SKM-1 (cell line): ENCODE results near the gene EHD3.

Experiments
- DNase-seq: peaks from one replicate; lab custom pipeline; 2025; ENCODE audit not compliant: unreplicated experiment; lab: John Stamatoyannopoulos, UW

The EHD3 gene

DNA sequence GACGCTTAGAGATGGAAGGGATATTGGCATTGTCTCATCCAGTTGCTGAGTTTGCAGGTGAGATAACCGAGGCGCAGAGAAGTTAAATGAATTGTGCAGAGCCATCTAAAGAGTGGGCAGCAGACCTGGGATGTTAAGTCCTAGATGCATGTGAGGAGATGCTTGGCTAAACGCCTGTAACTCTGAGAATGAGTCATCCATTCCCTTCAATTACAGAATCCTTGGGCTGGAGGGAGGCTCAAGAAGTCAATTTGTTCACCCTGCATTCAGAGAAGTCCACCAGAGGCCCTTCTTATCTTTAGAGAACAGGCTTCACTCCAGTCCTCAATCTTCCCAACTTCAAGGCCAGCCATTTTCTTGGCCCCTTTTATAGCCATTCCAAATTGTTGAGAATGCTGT, 1.6 kb downstream of the EHD3 start:
- no peak for DNase-seq

- DNase-seq = no peak
Observed at GRCh38 chr2:31236433-31237205, 2.7 kb downstream of the EHD3 start.

- no peak for DNase-seq
Observed at GRCh38 chr2:31237348-31238017, 3.5 kb downstream of the EHD3 start.

DNA sequence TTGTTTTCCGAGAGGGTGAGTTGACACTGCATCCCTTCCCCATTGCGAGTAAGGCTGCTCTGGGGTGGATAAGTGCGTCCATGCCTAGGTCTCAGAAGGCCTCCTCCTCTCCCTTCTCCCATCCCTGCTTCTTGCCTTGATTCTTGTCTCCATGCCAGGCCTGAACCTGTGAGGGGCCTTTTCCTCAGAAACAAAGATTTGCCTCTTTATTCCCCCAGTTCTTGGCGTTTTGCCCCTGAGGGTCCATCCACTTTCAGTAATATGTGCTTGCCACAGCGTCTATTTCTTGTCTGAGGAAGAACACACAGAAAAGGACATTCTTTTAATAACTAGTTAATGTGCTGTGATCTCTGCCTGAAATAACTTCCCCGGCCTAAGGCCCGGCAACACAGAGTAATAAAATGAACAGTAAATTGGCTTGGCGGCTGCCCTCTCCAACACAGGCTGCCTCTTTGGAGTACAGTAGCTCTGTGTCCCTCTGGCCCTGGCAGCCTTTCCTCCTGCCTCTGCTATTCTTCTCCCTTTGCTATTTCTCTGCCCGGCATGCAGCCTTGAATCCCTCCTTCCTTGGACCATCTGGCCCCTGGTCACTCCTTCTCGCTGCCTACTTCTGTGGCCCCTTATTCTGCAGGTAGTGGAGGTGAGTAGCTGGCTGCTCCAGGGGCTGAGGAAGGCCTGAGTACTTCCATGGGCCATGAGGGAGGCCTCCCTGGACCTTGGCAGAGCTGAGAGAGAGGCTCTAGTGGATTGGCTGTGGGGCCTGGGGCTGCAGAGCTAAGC, 4.4 kb downstream of the EHD3 start:
- no peak for DNase-seq

DNA sequence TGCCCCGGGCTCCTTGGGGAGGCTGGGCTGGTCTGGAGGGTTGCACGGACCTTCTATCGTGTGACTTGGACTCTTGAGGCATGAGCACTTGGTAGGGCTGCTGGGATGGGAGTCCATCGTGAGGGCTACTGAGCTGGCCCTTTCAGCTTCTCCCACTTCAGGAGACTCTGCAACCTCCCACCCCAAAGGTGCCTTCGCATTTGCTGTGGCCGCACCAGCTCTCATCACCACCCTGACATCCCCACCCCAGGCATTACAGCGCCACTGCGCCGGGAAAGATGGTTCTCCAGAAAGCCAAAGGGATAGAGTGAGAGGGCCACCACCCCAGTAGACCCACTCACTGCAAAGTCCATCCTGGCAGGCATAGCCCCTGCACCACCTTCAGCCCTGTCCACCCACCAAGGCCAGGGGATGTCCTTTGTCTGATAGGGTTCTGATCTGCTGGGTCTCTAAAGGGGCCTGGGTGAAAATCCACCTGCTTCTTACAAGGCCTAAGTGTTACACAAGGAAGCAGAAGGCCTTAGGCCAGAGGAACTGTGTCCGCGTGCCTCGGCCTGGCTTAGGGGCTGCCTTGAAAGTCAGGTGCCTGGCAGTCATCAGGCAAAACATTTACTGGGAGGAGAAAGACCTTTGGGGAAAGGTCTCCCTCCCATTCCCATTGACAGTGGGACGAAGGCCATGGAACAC, 5.1 kb downstream of the EHD3 start:
- DNase-seq = no peak

- no peak for DNase-seq
Observed at GRCh38 chr2:31239593-31240177, 5.7 kb downstream of the EHD3 start.

- DNase-seq = no peak
Observed at GRCh38 chr2:31240381-31241365, 6.7 kb downstream of the EHD3 start.

DNA sequence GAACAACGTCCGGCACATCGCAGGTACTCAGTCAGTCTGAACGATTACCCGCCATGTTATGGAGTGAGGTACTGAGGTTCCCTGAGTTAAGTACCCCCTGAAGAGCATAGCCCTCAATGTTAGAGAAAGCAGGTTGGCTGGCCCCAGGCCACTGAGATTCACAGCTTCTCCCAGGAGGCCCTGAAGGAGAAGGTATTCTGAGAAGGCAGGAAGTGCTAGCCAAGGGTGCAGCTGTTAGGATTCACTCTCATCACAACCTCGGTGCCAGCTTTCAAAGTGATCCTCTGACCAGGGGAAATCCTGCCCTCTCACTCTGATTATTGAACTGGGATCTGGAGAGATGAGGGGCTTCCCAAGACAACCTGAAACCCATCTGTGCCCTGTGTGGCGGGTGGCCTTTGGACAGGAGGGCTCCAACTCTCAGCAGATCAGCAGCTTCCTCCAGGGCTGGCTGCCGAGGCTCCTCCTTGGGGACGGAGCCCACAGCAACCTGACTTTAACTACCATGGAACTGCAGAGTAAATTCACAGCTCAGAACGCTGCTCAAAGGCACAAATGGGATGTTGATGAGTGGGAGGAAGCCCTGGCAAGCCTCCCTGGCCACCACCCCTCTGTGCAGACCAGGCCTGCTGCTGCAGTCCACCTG, 7.8 kb downstream of the EHD3 start:
- DNase-seq = no peak

GRCh38 chr2:31243053-31243452, 9.1 kb downstream of the EHD3 start:
- DNase-seq = no peak

- DNase-seq = no peak
Observed at GRCh38 chr2:31244101-31244500, 10.1 kb downstream of the EHD3 start.

DNA sequence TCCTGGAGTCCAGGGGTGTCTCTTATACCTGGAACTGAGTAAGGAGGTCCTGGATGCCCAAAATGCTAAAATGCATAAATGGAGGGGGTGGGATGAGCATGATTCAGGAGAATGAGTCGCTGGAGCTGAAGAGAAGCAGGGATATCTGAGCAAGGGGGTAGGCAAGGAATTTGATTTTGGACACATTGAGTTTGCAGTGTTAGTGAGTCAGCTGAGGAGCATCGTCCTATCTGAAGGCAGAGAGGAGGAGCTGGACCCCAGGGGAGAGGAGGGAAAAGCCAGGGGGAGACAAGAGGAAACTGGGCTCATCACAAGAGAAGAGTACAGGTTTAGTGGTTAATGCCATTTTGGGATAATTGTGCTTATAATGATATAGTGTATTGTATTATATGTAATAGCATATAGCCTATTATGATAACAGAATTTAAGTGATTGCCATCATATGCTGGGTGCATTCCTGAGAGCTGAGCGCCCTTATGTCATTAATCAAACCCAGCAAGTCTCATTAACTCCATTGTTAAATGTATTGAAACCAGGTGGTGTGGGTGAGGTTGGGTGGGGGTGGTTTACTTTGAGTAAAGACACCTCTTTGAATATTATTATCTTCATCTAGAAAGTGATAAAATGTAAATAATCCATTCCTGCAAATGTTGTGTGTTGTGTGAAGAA, 12.4 kb downstream of the EHD3 start:
- no peak for DNase-seq

DNA sequence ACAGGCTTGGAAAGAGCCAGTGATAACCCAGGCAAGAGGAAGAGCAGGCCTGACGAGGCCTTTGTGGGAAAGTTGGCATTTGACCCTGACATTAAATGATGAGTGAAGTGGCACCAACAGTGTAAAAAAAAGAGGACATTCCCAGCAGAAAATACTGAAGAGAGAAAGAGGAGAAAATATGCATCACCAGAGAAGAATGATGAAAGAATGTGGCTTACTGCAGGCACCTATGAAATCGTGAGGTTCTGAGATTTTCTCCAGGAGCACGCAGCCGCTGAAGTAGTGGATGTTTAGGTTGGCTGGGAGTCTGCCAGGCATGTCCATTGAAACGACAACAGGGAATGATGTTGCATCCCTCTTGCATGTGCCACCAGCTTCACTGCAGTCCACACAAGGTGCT, 13.8 kb downstream of the EHD3 start:
- no peak for DNase-seq

- no peak for DNase-seq
Observed at GRCh38 chr2:31248139-31248538, 14.2 kb downstream of the EHD3 start.

GRCh38 chr2:31249009-31249690, 15.2 kb downstream of the EHD3 start:
- DNase-seq = no peak

DNA sequence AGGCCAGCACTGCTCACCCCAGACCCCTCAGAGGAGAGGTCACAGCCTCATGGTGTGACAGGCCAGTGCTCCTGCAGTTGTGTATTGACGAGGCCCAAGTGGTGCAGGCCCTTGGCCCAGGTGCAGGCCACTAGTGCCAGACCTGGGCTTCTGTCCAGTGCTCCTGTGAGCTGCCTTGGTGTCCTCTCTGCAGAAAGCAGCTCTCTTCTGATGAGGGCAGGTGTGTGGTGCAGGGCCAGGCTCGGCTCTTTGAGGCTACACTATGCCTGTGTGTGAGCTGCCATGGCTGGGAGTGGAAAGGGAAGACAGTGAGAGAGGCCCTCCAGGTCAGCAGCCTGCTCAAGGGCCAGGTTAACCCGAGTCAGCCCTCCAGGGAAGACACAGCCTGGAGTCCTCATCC, 17.1 kb downstream of the EHD3 start:
- DNase-seq = no peak

DNA sequence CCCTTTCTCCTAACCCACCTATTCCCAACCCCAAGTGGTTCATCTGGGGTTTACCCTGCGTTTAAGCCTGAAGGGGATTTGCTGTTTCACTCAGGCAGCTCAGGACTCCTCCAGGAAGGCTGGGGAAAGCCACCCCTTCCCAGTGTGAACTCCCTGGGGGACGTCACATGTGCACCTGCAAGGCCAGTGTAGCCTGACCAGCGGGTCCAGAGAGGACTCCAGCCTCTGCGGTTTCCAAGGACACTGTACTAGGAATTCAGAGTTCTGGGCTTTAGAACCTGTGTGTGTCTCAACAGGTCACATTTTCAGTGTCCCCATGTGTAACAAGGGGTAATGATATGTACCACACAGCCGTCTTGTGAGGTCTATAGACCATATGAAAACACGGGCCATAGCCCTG, 17.9 kb downstream of the EHD3 start:
- DNase-seq = no peak

DNA sequence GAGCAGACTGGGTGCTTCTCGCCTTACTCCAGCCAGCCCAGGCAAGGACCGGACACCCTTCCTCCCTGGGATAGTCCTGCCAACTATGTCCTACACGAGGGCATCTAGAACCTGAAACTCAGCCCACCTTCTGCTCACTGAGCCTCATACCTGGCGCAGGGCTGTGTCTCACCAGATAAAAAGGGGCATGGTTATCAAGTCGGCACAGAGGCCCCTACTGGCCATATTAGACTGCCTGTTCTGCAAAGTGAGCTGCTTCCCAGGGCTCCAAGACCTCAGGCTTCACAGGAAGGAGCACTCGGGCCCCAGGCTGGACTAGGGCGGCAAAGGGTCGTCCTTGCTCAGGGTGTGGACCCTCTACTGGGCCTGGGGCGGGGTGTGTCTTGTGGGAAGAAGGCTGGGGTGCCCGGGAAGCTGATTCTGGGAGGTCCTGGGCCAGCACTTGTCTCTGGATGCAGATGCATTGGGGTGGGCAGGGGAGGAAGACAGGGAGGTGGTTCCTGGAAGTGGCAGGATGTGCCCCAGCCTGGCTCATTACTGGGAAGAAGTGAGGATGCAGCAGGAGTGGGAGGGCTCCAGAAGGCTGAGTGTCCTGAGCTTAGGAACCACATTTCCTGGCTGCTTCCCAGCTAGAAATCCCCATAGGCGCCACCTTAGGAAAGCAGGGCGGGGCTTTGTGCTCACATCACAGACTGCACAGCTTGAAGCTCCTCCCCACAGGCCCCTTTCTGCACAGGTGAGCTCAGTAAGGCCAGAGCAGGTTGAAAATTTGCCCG, 19.6 kb downstream of the EHD3 start:
- no peak for DNase-seq
